ENCODE measurements around the gene VPS13C. TPM values are rescaled to one million over a fixed set of nuclear protein-coding genes. Genes with fewer than 3 reads are reported as not detected.

VPS13C gene
- total and polyA plus RNA-seq, 2 experiments from 2014 or later: 10.2 to 20.5 TPM

DNA sequence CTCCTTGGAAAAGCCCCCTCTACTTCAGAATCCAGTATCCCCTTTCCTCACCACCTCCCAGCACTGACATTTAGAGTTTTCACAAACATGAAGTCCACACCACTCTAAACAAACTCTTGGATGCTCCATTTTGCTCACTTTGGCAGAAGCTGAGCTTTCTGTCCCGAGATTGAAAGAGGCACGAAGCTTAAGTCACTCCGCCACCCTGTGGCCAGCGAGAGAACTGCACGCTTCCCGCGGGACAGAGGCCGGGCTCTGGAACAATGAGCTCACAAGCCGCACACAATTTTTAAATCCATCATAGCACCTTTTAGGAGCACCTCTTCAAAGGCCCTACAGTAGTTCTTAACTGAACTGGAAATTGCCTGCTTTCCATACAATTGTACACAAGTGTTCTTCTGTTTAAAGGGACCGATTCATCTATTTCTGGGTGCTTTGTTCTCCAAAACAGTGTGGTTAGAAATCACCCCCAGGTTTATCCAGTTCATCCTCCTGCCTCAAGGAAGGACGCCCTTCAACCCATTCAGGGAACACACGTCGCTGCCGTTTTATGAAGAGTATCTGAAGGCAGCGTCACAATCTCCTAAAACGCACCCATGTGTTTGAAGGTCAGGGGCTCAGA, 226.1 kb downstream of the VPS13C start:
- Histone ChIP-seq H4K20me1 (replicated peaks; ENCODE audit: insufficient read depth) (no peaks in the 10 kb centered on the region), H3K4me1 (ENCODE audit: insufficient read depth) (no peaks in the 10 kb centered on the region), H3K4me2 (no peak overlapping the region), H3K27me3 (ENCODE audit: insufficient read depth) (no peaks in the 10 kb centered on the region), H3K9me2 (ENCODE audit: insufficient read depth) (no peaks in the 10 kb centered on the region), H3K36me3 (ENCODE audit: insufficient read depth) (no peaks in the 10 kb centered on the region), H3K4me3 (no peak overlapping the region), H3K27ac (ENCODE audit: low read depth) (no peak overlapping the region), H2AFZ (peak overlapping the region; percentile 96), H3F3A (replicated peaks; ENCODE audit: low read depth) (no peaks in the 10 kb centered on the region), H3K79me2 (replicated peaks; ENCODE audit: insufficient read depth) (no peaks in the 10 kb centered on the region)
- peaks cover 8% of the 10 kb centered on the region for H3K27me3 Mint-ChIP-seq (ENCODE audit: insufficient read depth, low read depth, poor library complexity)
- H3K27ac Mint-ChIP-seq: no peak overlapping the region
- no peak overlapping the region for H3K4me3 Mint-ChIP-seq
- peak; percentile 60 for ATAC-seq
- TF ChIP-seq, protein P1, sequence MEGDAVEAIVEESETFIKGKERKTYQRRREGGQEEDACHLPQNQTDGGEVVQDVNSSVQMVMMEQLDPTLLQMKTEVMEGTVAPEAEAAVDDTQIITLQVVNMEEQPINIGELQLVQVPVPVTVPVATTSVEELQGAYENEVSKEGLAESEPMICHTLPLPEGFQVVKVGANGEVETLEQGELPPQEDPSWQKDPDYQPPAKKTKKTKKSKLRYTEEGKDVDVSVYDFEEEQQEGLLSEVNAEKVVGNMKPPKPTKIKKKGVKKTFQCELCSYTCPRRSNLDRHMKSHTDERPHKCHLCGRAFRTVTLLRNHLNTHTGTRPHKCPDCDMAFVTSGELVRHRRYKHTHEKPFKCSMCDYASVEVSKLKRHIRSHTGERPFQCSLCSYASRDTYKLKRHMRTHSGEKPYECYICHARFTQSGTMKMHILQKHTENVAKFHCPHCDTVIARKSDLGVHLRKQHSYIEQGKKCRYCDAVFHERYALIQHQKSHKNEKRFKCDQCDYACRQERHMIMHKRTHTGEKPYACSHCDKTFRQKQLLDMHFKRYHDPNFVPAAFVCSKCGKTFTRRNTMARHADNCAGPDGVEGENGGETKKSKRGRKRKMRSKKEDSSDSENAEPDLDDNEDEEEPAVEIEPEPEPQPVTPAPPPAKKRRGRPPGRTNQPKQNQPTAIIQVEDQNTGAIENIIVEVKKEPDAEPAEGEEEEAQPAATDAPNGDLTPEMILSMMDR (conservative IDR thresholded peaks at IDR 0.05; ENCODE audit: low read depth in 2 of 2): peak; percentile 90 to 95
- no peak for TF ChIP-seq CREB1 (CRISPR knock-in tag; IDR thresholded peaks at IDR 0.05; ENCODE audit: low read depth)
- TF ChIP-seq, protein P2, sequence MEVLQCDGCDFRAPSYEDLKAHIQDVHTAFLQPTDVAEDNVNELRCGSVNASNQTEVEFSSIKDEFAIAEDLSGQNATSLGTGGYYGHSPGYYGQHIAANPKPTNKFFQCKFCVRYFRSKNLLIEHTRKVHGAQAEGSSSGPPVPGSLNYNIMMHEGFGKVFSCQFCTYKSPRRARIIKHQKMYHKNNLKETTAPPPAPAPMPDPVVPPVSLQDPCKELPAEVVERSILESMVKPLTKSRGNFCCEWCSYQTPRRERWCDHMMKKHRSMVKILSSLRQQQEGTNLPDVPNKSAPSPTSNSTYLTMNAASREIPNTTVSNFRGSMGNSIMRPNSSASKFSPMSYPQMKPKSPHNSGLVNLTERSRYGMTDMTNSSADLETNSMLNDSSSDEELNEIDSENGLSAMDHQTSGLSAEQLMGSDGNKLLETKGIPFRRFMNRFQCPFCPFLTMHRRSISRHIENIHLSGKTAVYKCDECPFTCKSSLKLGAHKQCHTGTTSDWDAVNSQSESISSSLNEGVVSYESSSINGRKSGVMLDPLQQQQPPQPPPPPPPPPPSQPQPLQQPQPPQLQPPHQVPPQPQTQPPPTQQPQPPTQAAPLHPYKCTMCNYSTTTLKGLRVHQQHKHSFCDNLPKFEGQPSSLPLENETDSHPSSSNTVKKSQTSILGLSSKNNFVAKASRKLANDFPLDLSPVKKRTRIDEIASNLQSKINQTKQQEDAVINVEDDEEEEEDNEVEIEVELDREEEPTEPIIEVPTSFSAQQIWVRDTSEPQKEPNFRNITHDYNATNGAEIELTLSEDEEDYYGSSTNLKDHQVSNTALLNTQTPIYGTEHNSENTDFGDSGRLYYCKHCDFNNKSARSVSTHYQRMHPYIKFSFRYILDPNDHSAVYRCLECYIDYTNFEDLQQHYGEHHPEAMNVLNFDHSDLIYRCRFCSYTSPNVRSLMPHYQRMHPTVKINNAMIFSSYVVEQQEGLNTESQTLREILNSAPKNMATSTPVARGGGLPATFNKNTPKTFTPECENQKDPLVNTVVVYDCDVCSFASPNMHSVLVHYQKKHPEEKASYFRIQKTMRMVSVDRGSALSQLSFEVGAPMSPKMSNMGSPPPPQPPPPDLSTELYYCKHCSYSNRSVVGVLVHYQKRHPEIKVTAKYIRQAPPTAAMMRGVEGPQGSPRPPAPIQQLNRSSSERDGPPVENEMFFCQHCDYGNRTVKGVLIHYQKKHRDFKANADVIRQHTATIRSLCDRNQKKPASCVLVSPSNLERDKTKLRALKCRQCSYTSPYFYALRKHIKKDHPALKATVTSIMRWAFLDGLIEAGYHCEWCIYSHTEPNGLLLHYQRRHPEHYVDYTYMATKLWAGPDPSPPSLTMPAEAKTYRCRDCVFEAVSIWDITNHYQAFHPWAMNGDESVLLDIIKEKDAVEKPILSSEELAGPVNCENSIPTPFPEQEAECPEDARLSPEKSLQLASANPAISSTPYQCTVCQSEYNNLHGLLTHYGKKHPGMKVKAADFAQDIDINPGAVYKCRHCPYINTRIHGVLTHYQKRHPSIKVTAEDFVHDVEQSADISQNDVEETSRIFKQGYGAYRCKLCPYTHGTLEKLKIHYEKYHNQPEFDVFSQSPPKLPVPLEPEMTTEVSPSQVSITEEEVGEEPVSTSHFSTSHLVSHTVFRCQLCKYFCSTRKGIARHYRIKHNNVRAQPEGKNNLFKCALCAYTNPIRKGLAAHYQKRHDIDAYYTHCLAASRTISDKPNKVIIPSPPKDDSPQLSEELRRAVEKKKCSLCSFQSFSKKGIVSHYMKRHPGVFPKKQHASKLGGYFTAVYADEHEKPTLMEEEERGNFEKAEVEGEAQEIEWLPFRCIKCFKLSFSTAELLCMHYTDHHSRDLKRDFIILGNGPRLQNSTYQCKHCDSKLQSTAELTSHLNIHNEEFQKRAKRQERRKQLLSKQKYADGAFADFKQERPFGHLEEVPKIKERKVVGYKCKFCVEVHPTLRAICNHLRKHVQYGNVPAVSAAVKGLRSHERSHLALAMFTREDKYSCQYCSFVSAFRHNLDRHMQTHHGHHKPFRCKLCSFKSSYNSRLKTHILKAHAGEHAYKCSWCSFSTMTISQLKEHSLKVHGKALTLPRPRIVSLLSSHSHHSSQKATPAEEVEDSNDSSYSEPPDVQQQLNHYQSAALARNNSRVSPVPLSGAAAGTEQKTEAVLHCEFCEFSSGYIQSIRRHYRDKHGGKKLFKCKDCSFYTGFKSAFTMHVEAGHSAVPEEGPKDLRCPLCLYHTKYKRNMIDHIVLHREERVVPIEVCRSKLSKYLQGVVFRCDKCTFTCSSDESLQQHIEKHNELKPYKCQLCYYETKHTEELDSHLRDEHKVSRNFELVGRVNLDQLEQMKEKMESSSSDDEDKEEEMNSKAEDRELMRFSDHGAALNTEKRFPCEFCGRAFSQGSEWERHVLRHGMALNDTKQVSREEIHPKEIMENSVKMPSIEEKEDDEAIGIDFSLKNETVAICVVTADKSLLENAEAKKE (CRISPR knock-in tag; IDR thresholded peaks at IDR 0.05): no peak
- peak; percentile 90 for DNase-seq (ENCODE audit: low spot score)
- no peaks in the 10 kb centered on the region; the same call in 2 of the 3 replicates for H3K36me3 Mint-ChIP-seq (ENCODE audit: low read depth)
- H3K4me1 Mint-ChIP-seq: peaks cover 13% of the 10 kb centered on the region
- H3K9me3 Mint-ChIP-seq: no peaks in the 10 kb centered on the region

Measured in GM23338 (cell line).